GM23338 (cell line): ENCODE data around the gene ZBP1. TPM values are rescaled to one million over a fixed set of nuclear protein-coding genes. Genes with fewer than 3 reads are reported as not detected.

Source experiments
- ATAC-seq: fragments of 200-7000 bp; cut with Tn5 transposase; 3 replicates; pipeline ENCODE4 v1.9.1; 2020
- DNase-seq: peaks from one replicate; pipeline ENCODE4 v3.0.0-alpha.2; 2015; ENCODE audit warnings: low spot score
- H2AFZ ChIP-seq: fragments of 200-600 bp; sonication (generic); 2 replicates; pipeline ENCODE4 v1.8.0; 2016; ENCODE audit warnings: antibody characterized with exemption, mild to moderate bottlenecking, moderate library complexity
- H3F3A ChIP-seq: fragments of 200-600 bp; sonication (generic); replicated peaks from 2 replicates; pipeline ENCODE4 v1.8.0; 2017; ENCODE audit warnings: antibody characterized with exemption, mixed run types, low read depth
- H3K27ac ChIP-seq: fragments of 200-600 bp; sonication (generic); 2 replicates; pipeline ENCODE4 v1.6.1; 2016; ENCODE audit warnings: low read depth
- H3K27me3 ChIP-seq: fragments of 200-600 bp; sonication (generic); 2 replicates; pipeline ENCODE4 v1.8.0; 2016; ENCODE audit warnings: mild to moderate bottlenecking, mixed run types, moderate library complexity; ENCODE audit not compliant: insufficient read depth
- H3K36me3 ChIP-seq: fragments of 200-600 bp; sonication (generic); 2 replicates; pipeline ENCODE4 v1.8.0; 2016; ENCODE audit warnings: mild to moderate bottlenecking; ENCODE audit not compliant: insufficient read depth
- H3K4me1 ChIP-seq: fragments of 200-600 bp; sonication (generic); 2 replicates; pipeline ENCODE4 v1.8.0; 2016; ENCODE audit warnings: mild to moderate bottlenecking, moderate library complexity; ENCODE audit not compliant: insufficient read depth
- H3K4me2 ChIP-seq: fragments of 200-600 bp; sonication (generic); 2 replicates; pipeline ENCODE4 v1.7.1; 2017; ENCODE audit warnings: mixed run types
- H3K4me3 ChIP-seq: fragments of 200-600 bp; sonication (generic); 2 replicates; pipeline ENCODE4 v1.6.1; 2016; ENCODE audit warnings: mixed run types
- H3K79me2 ChIP-seq: fragments of 200-600 bp; sonication (generic); replicated peaks from 2 replicates; pipeline ENCODE4 v1.8.0; 2017; ENCODE audit warnings: mild to moderate bottlenecking; ENCODE audit not compliant: insufficient read depth
- H3K9me2 ChIP-seq: fragments of 200-600 bp; sonication (generic); 2 replicates; pipeline ENCODE4 v1.8.0; 2017; ENCODE audit not compliant: insufficient read depth
- H4K20me1 ChIP-seq: fragments of 200-600 bp; sonication (generic); replicated peaks from 2 replicates; pipeline ENCODE4 v1.8.0; 2017; ENCODE audit warnings: mild to moderate bottlenecking; ENCODE audit not compliant: insufficient read depth
- H3K27ac Mint-ChIP-seq: 2 replicates; pipeline ENCODE4 v1.8.0; 2020; ENCODE audit warnings: inconsistent platforms, mild to moderate bottlenecking, moderate library complexity, mixed read lengths
- H3K27me3 Mint-ChIP-seq: 3 replicates; pipeline ENCODE4 v1.8.0; 2022; ENCODE audit warnings: low read depth, mild to moderate bottlenecking, moderate library complexity, mixed read lengths, inconsistent platforms; ENCODE audit not compliant: insufficient read depth, poor library complexity
- H3K36me3 Mint-ChIP-seq: 3 replicates; pipeline ENCODE4 v1.8.0; 2021; ENCODE audit warnings: low read depth, mild to moderate bottlenecking, inconsistent platforms, moderate library complexity, mixed read lengths
- H3K4me1 Mint-ChIP-seq: 3 replicates; pipeline ENCODE4 v1.8.0; 2020; ENCODE audit warnings: mild to moderate bottlenecking, inconsistent platforms, mixed read lengths
- H3K4me3 Mint-ChIP-seq: 3 replicates; pipeline ENCODE4 v1.8.0; 2021; ENCODE audit warnings: moderate library complexity, mild to moderate bottlenecking, inconsistent platforms, mixed read lengths
- H3K9me3 Mint-ChIP-seq: 3 replicates; pipeline ENCODE4 v1.8.0; 2020; ENCODE audit warnings: moderate library complexity, mild to moderate bottlenecking, inconsistent platforms, mixed read lengths
- CTCF ChIP-seq, 2 experiments: fragments of 200-600 bp in 1 of 2; sonication (generic) in 1 of 2; conservative IDR thresholded peaks; 2 replicates each; pipeline versions ENCODE4 v1.5.1 to v1.6.1; 2016 to 2017; ENCODE audit warnings: antibody characterized with exemption in 2 of 2, low read depth in 2 of 2, mild to moderate bottlenecking in 2 of 2, moderate library complexity in 1 of 2
- ETS1 ChIP-seq: IDR thresholded peaks from 2 replicates; pipeline ENCODE4 v1.6.1; 2016; ENCODE audit warnings: antibody characterized with exemption
- EZH2 ChIP-seq: fragments of 200-600 bp; sonication (generic); IDR thresholded peaks from one replicate; pipeline ENCODE4 v1.8.0; 2017; ENCODE audit warnings: antibody characterized with exemption, mild to moderate bottlenecking, low read depth; ENCODE audit not compliant: unreplicated experiment
- ZNF114 ChIP-seq: fragments of 250-450 bp; sonication (Bioruptor Pico); IDR thresholded peaks from 2 replicates; pipeline ENCODE4 v1.5.0; 2020; ENCODE audit warnings: mild to moderate bottlenecking, moderate library complexity
- ZNF331 ChIP-seq: fragments of 250-450 bp; sonication (Bioruptor Pico); IDR thresholded peaks from 2 replicates; pipeline ENCODE4 v1.5.0; 2020; ENCODE audit warnings: low read depth, mild to moderate bottlenecking, moderate library complexity
- ZNF462 ChIP-seq: fragments of 250-450 bp; sonication (Bioruptor Pico); IDR thresholded peaks from 2 replicates; pipeline ENCODE4 v1.5.0; 2020; ENCODE audit warnings: mild to moderate bottlenecking, moderate library complexity
- polyA plus RNA-seq: library from polyadenylated mRNA; unstranded; fragments of >200 nt; fragmentation: Nextera tagmentation; extraction: Ambion mirVana; gene quantifications from 2 replicates; pipeline ENCODE4 v1.2.1, GENCODE V29; 2016
- total RNA-seq: library from RNA; depleted of rRNA; stranded (reverse); fragments of >200 nt; shearing (Covaris generic); gene quantifications from 2 replicates; pipeline ENCODE4 v1.2.3, GENCODE V29; 2014

The ZBP1 gene
- total and polyA plus RNA-seq, 2 experiments from 2014 or later, result not detected

GRCh38 chr20:57609842-57610167 is 10.4 kb downstream of the ZBP1 start:
- Histone ChIP-seq H3F3A (no peaks in the 10 kb centered on the region), H3K27me3 (no peaks in the 10 kb centered on the region), H3K79me2 (no peaks in the 10 kb centered on the region), H4K20me1 (no peaks in the 10 kb centered on the region), H3K9me2 (0 out of 2 replicates have a peak, but pooled peaks cover 2% of the 10 kb centered on the region), H3K4me2 (no peak overlapping the region), H2AFZ (no peak overlapping the region; the same call in 1 of the 2 replicates), H3K4me3 (no peak overlapping the region), H3K36me3 (no peaks in the 10 kb centered on the region), H3K4me1 (no peaks in the 10 kb centered on the region), H3K27ac (no peak overlapping the region)
- no peak for DNase-seq
- no peak for TF ChIP-seq EZH2
- peak; percentile 30 to 42 for TF ChIP-seq CTCF (conservative IDR thresholded peaks at IDR 0.05; ENCODE audit: low read depth in 2 of 2)
- no peak for TF ChIP-seq ZNF114 (CRISPR knock-in tag)
- TF ChIP-seq ETS1, result no peak
- no peak for TF ChIP-seq ZNF331 (CRISPR knock-in tag)
- TF ChIP-seq ZNF462 (CRISPR knock-in tag), result no peak
- Mint-ChIP-seq H3K36me3 (no peaks in the 10 kb centered on the region), H3K9me3 (no peaks in the 10 kb centered on the region), H3K27me3 (peaks cover 9% of the 10 kb centered on the region), H3K27ac (no peak overlapping the region), H3K4me3 (no peak overlapping the region), H3K4me1 (no peaks in the 10 kb centered on the region; the same call in 2 of the 3 replicates)
- peak; percentile 70 for ATAC-seq
